A673 (cell line): Measurements from ENCODE around the gene GBA2. TPM values are rescaled to one million over a fixed set of nuclear protein-coding genes. Genes with fewer than 3 reads are reported as not detected.

Experiments used
- BruUV-seq: library from RNA; stranded (reverse); fragments of 400-500 nt; replicated peaks from 2 replicates; lab custom pipeline; 2021; lab: Mats Ljungman, UMichigan
- CTCF ChIA-PET: fragments of 300-600 bp; sonication (Branson Sonifier 250); formaldehyde crosslinking; loops from one replicate; lab custom pipeline; 2022; ENCODE audit warnings: antibody characterized with exemption; lab: Charles Lee
- POLR2A ChIA-PET: fragments of 300-600 bp; sonication (Branson Sonifier 250); formaldehyde crosslinking; loops from one replicate; lab custom pipeline; 2022; ENCODE audit warnings: antibody characterized with exemption; ENCODE audit not compliant: low non-redundant PET; lab: Charles Lee
- DNase-seq: peaks from one replicate; pipeline ENCODE4 v3.0.0-alpha.2; 2015; ENCODE audit warnings: low spot score
- H3K27ac ChIP-seq: fragments of 200-600 bp; sonication (generic); 2 replicates; pipeline ENCODE4 v1.5.1; 2016; ENCODE audit warnings: mixed run types, low read depth, mild to moderate bottlenecking, mixed read lengths, antibody characterized with exemption, low read length; ENCODE audit not compliant: poor library complexity, severe bottlenecking
- H3K27me3 ChIP-seq: fragments of 200-600 bp; sonication (generic); replicated peaks from 2 replicates; pipeline ENCODE4 v1.6.1; 2017; ENCODE audit warnings: mixed run types, low read depth, mild to moderate bottlenecking, mixed read lengths, antibody characterized with exemption, low read length; ENCODE audit not compliant: insufficient read depth, poor library complexity
- H3K36me3 ChIP-seq: fragments of 200-600 bp; sonication (generic); 2 replicates; pipeline ENCODE4 v1.6.1; 2016; ENCODE audit warnings: mixed run types, mild to moderate bottlenecking, mixed read lengths, antibody characterized with exemption, low read length; ENCODE audit not compliant: insufficient read depth, poor library complexity, severe bottlenecking
- H3K4me1 ChIP-seq: fragments of 200-600 bp; sonication (generic); 2 replicates; pipeline ENCODE4 v1.6.1; 2017; ENCODE audit warnings: mixed run types, mild to moderate bottlenecking, mixed read lengths, antibody characterized with exemption, low read length; ENCODE audit not compliant: insufficient read depth, poor library complexity, severe bottlenecking
- H3K4me3 ChIP-seq: fragments of 200-600 bp; sonication (generic); 2 replicates; pipeline ENCODE4 v1.5.1; 2016; ENCODE audit warnings: low read depth, mixed run types, mild to moderate bottlenecking, mixed read lengths, low read length; ENCODE audit not compliant: poor library complexity, severe bottlenecking
- H3K9me3 ChIP-seq: fragments of 200-600 bp; sonication (generic); 2 replicates; pipeline ENCODE4 v1.6.1; 2016; ENCODE audit warnings: mixed run types, low read depth, mild to moderate bottlenecking, mixed read lengths, antibody characterized with exemption, low read length; ENCODE audit not compliant: poor library complexity, severe bottlenecking
- EZH2 ChIP-seq: fragments of 200-600 bp; sonication (generic); IDR thresholded peaks from 2 replicates; pipeline ENCODE4 v1.6.1; 2017; ENCODE audit warnings: borderline replicate concordance, low read depth, mild to moderate bottlenecking, mixed read lengths, antibody characterized with exemption, low read length; ENCODE audit not compliant: poor library complexity, severe bottlenecking
- intact Hi-C: fragments of 100-400 bp; cut with micrococcal nuclease; formaldehyde crosslinking; loops from one replicate; pipeline ENCODE4 v1.10.0; 2022; ENCODE audit not compliant: unreplicated experiment
- total RNA-seq: library from RNA; stranded (reverse); gene quantifications from 2 replicates; pipeline ENCODE4 v1.2.3, GENCODE V29; 2021
- TF ChIP-seq, protein P1 (sequence below): fragments of 300-800, 200-600 bp; sonication (generic); conservative IDR thresholded peaks from 2 replicates; pipeline ENCODE4 v1.5.1; 2017; ENCODE audit warnings: low read depth, mild to moderate bottlenecking, antibody characterized with exemption, low read length, moderate library complexity, mixed read lengths

The GBA2 gene
- total RNA-seq, 1 experiment from 2014 or later: 67.6 TPM

DNA sequence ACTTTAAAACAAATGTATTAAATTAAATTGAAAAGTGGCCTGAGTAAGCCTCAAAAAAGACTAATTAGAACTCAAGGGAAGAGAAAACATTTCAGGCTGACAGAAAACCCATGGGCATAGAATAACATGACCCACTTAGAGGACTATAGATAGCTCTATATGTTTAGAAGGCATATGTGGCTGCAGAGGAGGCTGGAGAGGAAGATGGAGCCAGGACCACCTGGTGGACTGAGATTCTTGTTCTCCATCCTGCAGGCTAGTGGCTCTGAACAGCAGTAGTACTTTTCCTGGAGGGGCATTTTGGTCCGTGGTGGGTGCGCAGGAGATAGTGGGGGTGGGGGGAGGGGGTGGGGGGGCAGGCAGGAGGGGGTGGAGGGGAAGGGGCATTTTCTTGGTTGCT lies 32.0 kb upstream of the GBA2 start:
- Histone ChIP-seq H3K9me3 (no peaks in the 10 kb centered on the region), H3K27me3 (no peaks in the 10 kb centered on the region), H3K27ac (no peak overlapping the region), H3K4me1 (no peaks in the 10 kb centered on the region), H3K4me3 (no peak overlapping the region), H3K36me3 (no peaks in the 10 kb centered on the region)
- ChIA-PET POLR2A (no interaction called here), CTCF (no interaction called here)
- no TSS peak for BruUV-seq
- DNase-seq: no peak
- TF ChIP-seq EZH2: no peak
- TF ChIP-seq, protein P1, sequence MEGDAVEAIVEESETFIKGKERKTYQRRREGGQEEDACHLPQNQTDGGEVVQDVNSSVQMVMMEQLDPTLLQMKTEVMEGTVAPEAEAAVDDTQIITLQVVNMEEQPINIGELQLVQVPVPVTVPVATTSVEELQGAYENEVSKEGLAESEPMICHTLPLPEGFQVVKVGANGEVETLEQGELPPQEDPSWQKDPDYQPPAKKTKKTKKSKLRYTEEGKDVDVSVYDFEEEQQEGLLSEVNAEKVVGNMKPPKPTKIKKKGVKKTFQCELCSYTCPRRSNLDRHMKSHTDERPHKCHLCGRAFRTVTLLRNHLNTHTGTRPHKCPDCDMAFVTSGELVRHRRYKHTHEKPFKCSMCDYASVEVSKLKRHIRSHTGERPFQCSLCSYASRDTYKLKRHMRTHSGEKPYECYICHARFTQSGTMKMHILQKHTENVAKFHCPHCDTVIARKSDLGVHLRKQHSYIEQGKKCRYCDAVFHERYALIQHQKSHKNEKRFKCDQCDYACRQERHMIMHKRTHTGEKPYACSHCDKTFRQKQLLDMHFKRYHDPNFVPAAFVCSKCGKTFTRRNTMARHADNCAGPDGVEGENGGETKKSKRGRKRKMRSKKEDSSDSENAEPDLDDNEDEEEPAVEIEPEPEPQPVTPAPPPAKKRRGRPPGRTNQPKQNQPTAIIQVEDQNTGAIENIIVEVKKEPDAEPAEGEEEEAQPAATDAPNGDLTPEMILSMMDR: no peak
- intact Hi-C loops: no loop called here

DNA sequence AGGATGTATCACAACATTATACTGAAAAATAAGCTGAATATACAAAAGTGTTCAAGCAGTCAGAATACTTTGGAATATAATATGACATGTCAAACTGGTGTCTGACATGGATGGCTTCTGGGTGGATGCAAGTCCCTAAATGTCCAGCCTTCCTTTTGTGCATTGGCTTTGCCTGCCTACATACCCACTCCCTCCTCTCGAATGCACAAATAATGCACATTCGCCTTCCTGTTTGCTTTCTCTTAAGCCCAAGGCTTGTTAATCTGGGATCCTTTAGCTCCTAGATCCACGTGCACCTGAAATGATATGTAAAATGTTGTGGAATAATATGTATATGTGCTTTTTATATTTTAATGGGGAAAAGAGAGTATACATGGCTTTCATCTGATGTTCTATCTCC lies 29.5 kb upstream of the GBA2 start:
- ChIA-PET POLR2A (no interaction called here), CTCF (interaction anchor here (1.2 kb wide), 1 partner anchor 12 kb away, joined by 3 read pairs; no protein-coding TSS in a partner anchor)
- DNase-seq: no peak
- Histone ChIP-seq H3K27me3 (no peaks in the 10 kb centered on the region), H3K9me3 (no peaks in the 10 kb centered on the region), H3K4me3 (no peak overlapping the region), H3K36me3 (no peaks in the 10 kb centered on the region), H3K27ac (no peak overlapping the region), H3K4me1 (no peaks in the 10 kb centered on the region)
- intact Hi-C loops: loop anchor here (5.0 kb wide), 1 partner anchor 41 kb away; no protein-coding TSS in a partner anchor
- no TSS peak for BruUV-seq
- no peak for TF ChIP-seq EZH2

DNA sequence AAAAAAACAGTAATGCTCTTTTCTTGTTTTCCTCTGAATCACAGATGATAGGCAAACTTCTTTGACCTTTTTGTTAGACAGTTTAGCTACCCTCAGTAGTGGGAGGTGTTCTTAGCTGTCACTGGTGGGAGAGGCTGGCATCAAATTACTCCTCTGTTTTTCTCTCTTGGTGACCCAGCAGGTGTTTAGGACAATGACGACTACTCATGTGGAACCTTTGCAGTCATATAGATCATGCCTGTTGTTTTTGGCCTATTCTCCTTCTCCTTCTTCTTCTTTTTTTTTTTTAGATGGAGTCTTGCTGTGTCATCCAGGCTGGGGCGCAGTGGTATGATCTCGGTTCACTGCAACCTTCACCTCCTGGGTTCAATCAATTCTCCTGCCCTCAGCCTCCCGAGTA lies 27.0 kb upstream of the GBA2 start:
- POLR2A ChIA-PET: no interaction called here
- BruUV-seq: no TSS peak

More for the DNA sequence above, 27.0 kb upstream of the GBA2 start:
- intact Hi-C loops: loop anchor here (5.0 kb wide), 1 partner anchor 39 kb away; no protein-coding TSS in a partner anchor
- H3K36me3 ChIP-seq: no peaks in the 10 kb centered on the region
- no peak for DNase-seq
- no peaks in the 10 kb centered on the region for H3K9me3 ChIP-seq
- no peaks in the 10 kb centered on the region for H3K27me3 ChIP-seq
- peaks cover 10% of the 10 kb centered on the region for H3K4me1 ChIP-seq
- no peak overlapping the region for H3K4me3 ChIP-seq
- H3K27ac ChIP-seq: no peak overlapping the region
- TF ChIP-seq, protein P1: no peak
- no peak for TF ChIP-seq EZH2
- CTCF ChIA-PET: interaction anchor here (1.0 to 1.1 kb wide), 2 partner anchors 12 to 14 kb away, joined by 4 read pairs; no protein-coding TSS in a partner anchor
